Thyroid gland (tissue), 4 donors: ENCODE results near the gene ZNF648. TPM values are rescaled to one million over a fixed set of nuclear protein-coding genes. Genes with fewer than 3 reads are reported as not detected.
"Not testable (repeated sequence)": the region's sequence is repeated elsewhere in the genome, so short reads cannot be mapped to it uniquely, and the experiment has no call there.

Experiments used
- DNase-seq, 2 donors: peaks; one replicate each; pipeline ENCODE4 v3.0.0-alpha.2; 2019
- H3K27ac ChIP-seq, 3 donors: fragments of 200-600 bp; sonication (generic); 1 replicate in 2 of 3; 2 replicates in 1 of 3; pipeline ENCODE4 v1.5.1; 2016 to 2019; ENCODE audit warnings: mild to moderate bottlenecking in 1 of 3, moderate library complexity in 1 of 3
- H3K27me3 ChIP-seq: fragments of 200-600 bp; sonication (generic); one replicate; pipeline ENCODE4 v1.5.1; 2019
- H3K36me3 ChIP-seq, 2 donors: fragments of 200-600 bp; sonication (generic); one replicate each; pipeline ENCODE4 v1.5.1; 2016 to 2019
- H3K4me1 ChIP-seq, 2 donors: fragments of 200-600 bp; sonication (generic); one replicate each; pipeline ENCODE4 v1.5.1; 2017 to 2019
- H3K4me3 ChIP-seq, 3 donors: fragments of 200-600 bp; sonication (generic); replicated peaks in 1 of 3; 1 replicate in 2 of 3; 2 replicates in 1 of 3; pipeline ENCODE4 v1.5.1; 2016; ENCODE audit warnings: mild to moderate bottlenecking in 1 of 3
- H3K9me3 ChIP-seq: fragments of 200-600 bp; sonication (generic); one replicate; pipeline ENCODE4 v1.5.1; 2017
- POLR2A ChIP-seq, 2 donors: fragments of 450-650 bp; IDR thresholded peaks; one replicate each; pipeline ENCODE4 v1.6.1; 2017; ENCODE audit warnings: antibody characterized with exemption in 2 of 2, mild to moderate bottlenecking in 2 of 2, moderate library complexity in 1 of 2
- WGBS, 2 donors: methylation state at CpG; one replicate each; pipeline ENCODE4 v1.1.5; 2017; 5-methylcytosine and 5-hydroxymethylcytosine counted together
- intact Hi-C: fragments of 100-400 bp; cut with DNase I; formaldehyde crosslinking; loops from one replicate; pipeline ENCODE4 v1.15.1; 2023
- total RNA-seq, 4 donors: library from RNA; depleted of rRNA; stranded (reverse); fragments of >200 nt; gene quantifications; one replicate each; pipeline ENCODE4 v1.2.3, GENCODE V29; 2016
- TF ChIP-seq, protein P1 (sequence below), 6 experiments: fragments of 200-600 bp in 3 of 6; fragments of 450-650 bp in 3 of 6; sonication (generic) in 3 of 6; IDR thresholded peaks; one replicate each; pipeline ENCODE4 v1.5.1; 2016 to 2019; ENCODE audit warnings: antibody characterized with exemption in 6 of 6, mild to moderate bottlenecking in 2 of 6, inconsistent platforms in 1 of 6, moderate library complexity in 1 of 6

ZNF648 gene
- total RNA-seq, 4 donors from 2014 or later, result 0.24 TPM; not detected in 3

DNA sequence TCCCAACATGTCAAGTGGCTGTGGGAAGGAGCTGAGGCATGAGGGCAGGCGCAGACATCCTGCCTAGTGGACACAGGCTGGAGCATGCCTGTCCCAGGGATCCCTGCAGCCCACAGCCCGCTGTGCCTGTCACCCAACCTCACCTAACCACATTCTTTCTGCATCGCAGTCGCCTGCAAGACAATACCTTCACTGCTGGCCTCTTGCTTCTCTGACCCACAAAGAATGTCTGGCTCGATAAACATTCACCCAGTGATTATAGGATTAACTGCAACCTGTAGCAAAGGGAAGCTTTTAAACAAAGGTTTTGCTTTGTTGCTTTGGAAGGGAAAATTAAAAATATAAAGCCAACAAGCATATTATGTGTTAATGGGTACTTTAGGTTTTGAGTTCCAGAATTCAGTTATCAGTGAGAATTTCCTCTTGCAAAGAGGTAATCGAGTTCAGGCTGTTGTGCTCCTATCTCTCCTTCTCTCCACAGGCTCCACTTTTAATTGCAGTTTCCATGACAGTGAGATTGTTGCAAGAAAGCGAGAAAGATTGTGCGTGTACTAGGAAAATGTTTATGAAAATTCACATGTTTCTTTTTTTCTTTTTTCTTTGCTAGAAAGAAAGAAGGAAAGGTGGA is 40.0 kb upstream of the ZNF648 start:
- peak; percentile 64 to 77 for DNase-seq
- TF ChIP-seq POLR2A (IDR thresholded peaks at IDR 0.05), result no peak
- TF ChIP-seq, protein P1, sequence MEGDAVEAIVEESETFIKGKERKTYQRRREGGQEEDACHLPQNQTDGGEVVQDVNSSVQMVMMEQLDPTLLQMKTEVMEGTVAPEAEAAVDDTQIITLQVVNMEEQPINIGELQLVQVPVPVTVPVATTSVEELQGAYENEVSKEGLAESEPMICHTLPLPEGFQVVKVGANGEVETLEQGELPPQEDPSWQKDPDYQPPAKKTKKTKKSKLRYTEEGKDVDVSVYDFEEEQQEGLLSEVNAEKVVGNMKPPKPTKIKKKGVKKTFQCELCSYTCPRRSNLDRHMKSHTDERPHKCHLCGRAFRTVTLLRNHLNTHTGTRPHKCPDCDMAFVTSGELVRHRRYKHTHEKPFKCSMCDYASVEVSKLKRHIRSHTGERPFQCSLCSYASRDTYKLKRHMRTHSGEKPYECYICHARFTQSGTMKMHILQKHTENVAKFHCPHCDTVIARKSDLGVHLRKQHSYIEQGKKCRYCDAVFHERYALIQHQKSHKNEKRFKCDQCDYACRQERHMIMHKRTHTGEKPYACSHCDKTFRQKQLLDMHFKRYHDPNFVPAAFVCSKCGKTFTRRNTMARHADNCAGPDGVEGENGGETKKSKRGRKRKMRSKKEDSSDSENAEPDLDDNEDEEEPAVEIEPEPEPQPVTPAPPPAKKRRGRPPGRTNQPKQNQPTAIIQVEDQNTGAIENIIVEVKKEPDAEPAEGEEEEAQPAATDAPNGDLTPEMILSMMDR (IDR thresholded peaks at IDR 0.05), result no peak
- Histone ChIP-seq H3K27ac (peak overlapping the region in 1 of 3 donors; percentile 70), H3K4me3 (no peak overlapping the region), H3K9me3 (no peaks in the 10 kb centered on the region), H3K4me1 (peaks cover 9 to 14% of the 10 kb centered on the region in 2 donors), H3K27me3 (no peaks in the 10 kb centered on the region), H3K36me3 (no peaks in the 10 kb centered on the region)
- intact Hi-C loops, result no loop called here
- 33 to 34% methylated on average over 8 of the region's 8 CpGs for WGBS, 2 donors

DNA sequence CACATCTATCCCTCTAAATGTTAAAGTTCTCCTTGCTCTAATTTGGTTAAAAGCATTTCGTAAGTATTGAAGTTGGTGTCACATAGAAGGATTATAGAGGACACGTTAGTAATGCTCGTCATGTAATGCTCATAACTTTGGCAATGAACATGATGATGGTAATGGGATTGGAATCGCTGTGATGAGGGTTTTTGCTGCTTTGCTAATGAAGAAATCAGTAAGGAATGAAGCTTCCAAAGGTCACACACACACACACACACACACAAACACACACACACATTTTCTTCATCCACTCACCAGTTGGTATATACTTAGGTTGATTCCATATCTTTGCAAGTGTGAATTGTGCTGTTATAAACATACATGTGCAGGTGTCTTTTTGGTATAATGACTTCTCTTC is 36.8 kb upstream of the ZNF648 start:
- DNase-seq, result no peak
- intact Hi-C loops, result no loop called here
- Histone ChIP-seq H3K27me3 (no peaks in the 10 kb centered on the region), H3K4me1 (peaks cover 9 to 14% of the 10 kb centered on the region in 2 donors), H3K36me3 (no peaks in the 10 kb centered on the region), H3K4me3 (no peak overlapping the region), H3K27ac (no peak overlapping the region), H3K9me3 (no peaks in the 10 kb centered on the region)
- no peak for TF ChIP-seq POLR2A (IDR thresholded peaks at IDR 0.05)
- TF ChIP-seq, protein P1 (IDR thresholded peaks at IDR 0.05), result no peak
- WGBS, 2 donors, result 93% methylated on average over 4 of the region's 4 CpGs

DNA sequence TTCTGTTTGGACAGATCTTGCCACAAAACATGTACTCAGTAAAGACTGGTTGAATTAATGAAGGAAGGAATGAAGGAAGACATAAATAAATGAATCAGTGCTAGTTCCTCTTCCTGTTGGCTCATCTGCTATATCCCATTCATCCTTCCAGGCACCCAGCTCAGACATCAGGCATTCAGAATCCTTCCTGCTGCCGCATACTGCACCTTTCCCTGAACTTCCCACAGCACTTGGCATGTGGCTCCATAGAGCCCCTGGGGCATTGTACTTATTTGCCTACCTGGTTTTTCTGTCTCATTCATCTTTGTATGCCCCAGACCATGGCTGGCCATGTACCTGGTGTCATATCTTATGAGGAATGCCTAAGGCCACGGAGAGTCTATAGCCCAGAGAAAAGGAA is 34.4 kb upstream of the ZNF648 start:
- WGBS, 2 donors, result 81 to 92% methylated on average over 2 of the region's 2 CpGs
- intact Hi-C loops, result no loop called here
- H3K9me3 ChIP-seq, result no peaks in the 10 kb centered on the region
- DNase-seq, result no peak
- no peaks in the 10 kb centered on the region for H3K36me3 ChIP-seq
- TF ChIP-seq, protein P1 (IDR thresholded peaks at IDR 0.05), result no peak
- TF ChIP-seq POLR2A (IDR thresholded peaks at IDR 0.05), result no peak
- H3K4me1 ChIP-seq, result peaks cover 12 to 15% of the 10 kb centered on the region in 2 donors
- H3K27ac ChIP-seq, result no peak overlapping the region
- H3K4me3 ChIP-seq, result no peak overlapping the region
- no peaks in the 10 kb centered on the region for H3K27me3 ChIP-seq

DNA sequence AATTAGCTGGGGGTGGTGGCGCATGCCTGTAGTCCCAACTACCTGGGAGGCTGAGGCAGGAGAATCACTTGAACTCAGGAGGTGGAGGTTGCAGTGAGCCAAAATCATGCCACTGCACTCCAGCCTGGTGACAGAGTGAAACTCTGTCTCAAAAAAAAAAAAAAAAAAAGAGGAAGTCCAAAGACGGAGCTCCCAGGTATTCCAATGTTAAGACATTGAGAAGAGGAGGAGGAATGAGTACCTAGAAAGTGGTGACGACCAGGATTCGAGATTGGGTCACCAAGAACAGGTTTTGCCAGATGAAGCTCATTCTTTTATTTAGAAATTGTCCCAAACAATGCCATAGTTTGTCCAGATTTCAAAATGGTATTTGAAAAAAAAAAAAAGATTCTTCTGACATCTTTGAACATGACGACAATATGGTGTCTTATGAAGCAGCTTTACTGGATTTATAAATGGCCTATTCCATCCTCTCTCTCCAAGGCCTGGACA is 33.0 kb upstream of the ZNF648 start:
- DNase-seq, H3K27me3 ChIP-seq, H3K27ac ChIP-seq, H3K9me3 ChIP-seq, H3K36me3 ChIP-seq, H3K4me3 ChIP-seq, intact Hi-C loops: not testable (repeated sequence)
- 92 to 93% methylated on average over 5 of the region's 5 CpGs for WGBS, 2 donors
- peaks cover 12 to 15% of the 10 kb centered on the region in 2 donors for H3K4me1 ChIP-seq

DNA sequence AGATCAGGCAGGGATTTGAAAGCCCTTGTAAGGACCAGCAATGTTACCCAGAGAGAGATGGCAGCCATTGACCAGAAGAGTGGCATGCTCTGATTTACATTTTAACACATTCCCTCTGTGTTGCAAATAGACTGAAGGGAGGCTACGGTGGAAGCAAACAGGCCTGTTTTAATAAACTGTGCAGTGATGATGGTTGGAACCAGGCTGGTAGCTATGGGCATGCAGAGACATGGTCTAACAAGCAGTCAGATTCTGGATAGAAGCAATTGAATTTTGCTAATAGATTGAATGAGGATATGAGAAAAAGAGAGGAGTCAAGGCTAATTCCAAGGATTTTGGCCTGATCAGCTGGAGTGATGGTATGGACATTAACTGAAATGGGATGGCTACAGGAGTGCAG is 32.3 kb upstream of the ZNF648 start:
- no peak for DNase-seq
- intact Hi-C loops, result no loop called here
- TF ChIP-seq, protein P1 (IDR thresholded peaks at IDR 0.05), result no peak
- no peak for TF ChIP-seq POLR2A (IDR thresholded peaks at IDR 0.05)
- no peak overlapping the region for H3K27ac ChIP-seq
- WGBS, 2 donors, result 86 to 94% methylated on average over 1 of the region's 1 CpG
- H3K27me3 ChIP-seq, result no peaks in the 10 kb centered on the region
- H3K4me3 ChIP-seq, result no peak overlapping the region
- no peaks in the 10 kb centered on the region for H3K9me3 ChIP-seq
- H3K4me1 ChIP-seq, result peaks cover 12 to 15% of the 10 kb centered on the region in 2 donors
- H3K36me3 ChIP-seq, result no peaks in the 10 kb centered on the region
